OCI-LY1 (cell line): ENCODE data around the gene SOX15.

Experiments
- H2AFZ ChIP-seq: fragments of 200-600 bp; sonication (generic), shearing (Covaris generic); 2 replicates; pipeline ENCODE4 v1.6.0; 2014; ENCODE audit warnings: antibody characterized with exemption, mild to moderate bottlenecking, low read length
- H3F3A ChIP-seq: fragments of 200-600 bp; sonication (generic), shearing (Covaris generic); 2 replicates; pipeline ENCODE4 v1.6.0; 2014; ENCODE audit warnings: mild to moderate bottlenecking, antibody characterized with exemption, low read length, moderate library complexity; ENCODE audit not compliant: insufficient read depth
- H3K27ac ChIP-seq: fragments of 200-600 bp; sonication (generic); 2 replicates; pipeline ENCODE4 v1.5.1; 2014; ENCODE audit warnings: low read length, mixed run types, mild to moderate bottlenecking, low read depth; ENCODE audit not compliant: poor library complexity, severe bottlenecking
- H3K27me3 ChIP-seq: fragments of 200-600 bp; sonication (generic); 2 replicates; pipeline ENCODE4 v1.6.0; 2014; ENCODE audit warnings: antibody characterized with exemption, mild to moderate bottlenecking, low read length, moderate library complexity; ENCODE audit not compliant: insufficient read depth
- H3K36me3 ChIP-seq: fragments of 200-600 bp; sonication (generic); 2 replicates; pipeline ENCODE4 v1.6.1; 2014; ENCODE audit warnings: mild to moderate bottlenecking, antibody characterized with exemption, low read length, moderate library complexity, mixed read lengths; ENCODE audit not compliant: insufficient read depth
- H3K4me1 ChIP-seq: fragments of 200-600 bp; sonication (generic); 2 replicates; pipeline ENCODE4 v1.5.1; 2014; ENCODE audit warnings: mild to moderate bottlenecking, low read length, moderate library complexity; ENCODE audit not compliant: insufficient read depth, severe bottlenecking
- H3K4me2 ChIP-seq: fragments of 200-600 bp; sonication (generic), shearing (Covaris generic); 2 replicates; pipeline ENCODE4 v1.6.1; 2014; ENCODE audit warnings: low read length
- H3K4me3 ChIP-seq: fragments of 200-600 bp; sonication (generic); 2 replicates; pipeline ENCODE4 v1.5.1; 2014; ENCODE audit warnings: low read length, low read depth, mild to moderate bottlenecking, mixed read lengths; ENCODE audit not compliant: poor library complexity, severe bottlenecking
- H3K79me2 ChIP-seq: fragments of 200-600 bp; shearing (Covaris generic); 2 replicates; pipeline ENCODE4 v1.6.1; 2016; ENCODE audit warnings: mixed run types, low read length, mixed read lengths; ENCODE audit not compliant: insufficient read depth
- H3K9ac ChIP-seq: fragments of 200-600 bp; sonication (generic), shearing (Covaris generic); 2 replicates; pipeline ENCODE4 v1.6.1; 2014; ENCODE audit warnings: mild to moderate bottlenecking, low read length, mixed read lengths
- H3K9me2 ChIP-seq: fragments of 200-600 bp; sonication (generic), shearing (Covaris generic); 2 replicates; pipeline ENCODE4 v1.6.1; 2014; ENCODE audit warnings: low read depth, mild to moderate bottlenecking, low read length, mixed read lengths
- H3K9me3 ChIP-seq: fragments of 200-600 bp; shearing (Covaris generic); 2 replicates; pipeline ENCODE4 v1.6.1; 2014; ENCODE audit warnings: low read length, mixed read lengths
- H4K20me1 ChIP-seq: fragments of 200-600 bp; sonication (generic), shearing (Covaris generic); 2 replicates; pipeline ENCODE4 v1.6.0; 2016; ENCODE audit warnings: mild to moderate bottlenecking, low read length; ENCODE audit not compliant: insufficient read depth
- CTCF ChIP-seq: fragments of 200-600 bp; sonication (generic), shearing (Covaris generic); IDR thresholded peaks from 2 replicates; pipeline ENCODE4 v1.5.1; 2017; ENCODE audit warnings: mild to moderate bottlenecking, antibody characterized with exemption, low read length, moderate library complexity, mixed read lengths
- EZH2 ChIP-seq: fragments of 200-600 bp; sonication (generic), shearing (Covaris generic); IDR thresholded peaks from 2 replicates; pipeline ENCODE4 v1.8.0; 2017; ENCODE audit warnings: borderline replicate concordance, mixed run types, mild to moderate bottlenecking, antibody characterized with exemption, low read length, moderate library complexity, mixed read lengths

Gene SOX15

GRCh38 chr17:7618608-7619007, 28.7 kb upstream of the SOX15 start:
- Histone ChIP-seq H3K36me3 (no peaks in the 10 kb centered on the region), H3K27ac (no peak overlapping the region), H3K9me3 (no peaks in the 10 kb centered on the region), H3F3A (no peaks in the 10 kb centered on the region), H3K79me2 (peaks cover 7% of the 10 kb centered on the region), H2AFZ (no peak overlapping the region), H3K4me2 (no peak overlapping the region), H3K4me3 (no peak overlapping the region), H3K27me3 (no peaks in the 10 kb centered on the region), H4K20me1 (no peaks in the 10 kb centered on the region), H3K9me2 (no peaks in the 10 kb centered on the region), H3K9ac (no peak overlapping the region), H3K4me1 (peaks cover 4% of the 10 kb centered on the region)
- TF ChIP-seq EZH2 (no peak), CTCF (no peak)

GRCh38 chr17:7615265-7615747, 25.4 kb upstream of the SOX15 start:
- H3F3A ChIP-seq = no peaks in the 10 kb centered on the region
- H3K27ac ChIP-seq = peak overlapping the region; percentile 37
- TF ChIP-seq CTCF (no peak), EZH2 (no peak)

GRCh38 chr17:7614425-7615264, 24.8 kb upstream of the SOX15 start, which contains the start of gene FXR2:
Gene FXR2 (minus strand): TSS chr17:7614897. CDS start chr17:7614532, 365 bp downstream.
- H3F3A ChIP-seq = no peaks in the 10 kb centered on the region
- H3K4me3 ChIP-seq = peak within 1 kb of the TSS; percentile 99
- peak within 1 kb of the TSS; percentile 99 for H3K4me2 ChIP-seq
- peak within 1 kb of the TSS; percentile 37 for H3K27ac ChIP-seq
- H3K9ac ChIP-seq = peak within 1 kb of the TSS; percentile 86
- H3K79me2 ChIP-seq = peaks cover 16% of the 10 kb centered on the region
- no peaks in the 10 kb centered on the region for H4K20me1 ChIP-seq
- H2AFZ ChIP-seq = no peak within 1 kb of the TSS; the same call in 1 of the 2 replicates
- TF ChIP-seq EZH2 = no peak
- TF ChIP-seq CTCF = peak; percentile 56
- H3K27me3 ChIP-seq = no peaks in the 10 kb centered on the region
- H3K4me1 ChIP-seq = peaks cover 23% of the 10 kb centered on the region
- H3K9me2 ChIP-seq = no peaks in the 10 kb centered on the region
- no peaks in the 10 kb centered on the region for H3K9me3 ChIP-seq
- peaks cover 23% of the 10 kb centered on the region; the same call in 1 of the 2 replicates for H3K36me3 ChIP-seq

More at GRCh38 chr17:7615265-7615747, 25.4 kb upstream of the SOX15 start:
- Histone ChIP-seq H2AFZ (no peak overlapping the region; the same call in 1 of the 2 replicates), H3K9me2 (no peaks in the 10 kb centered on the region), H3K79me2 (peaks cover 16% of the 10 kb centered on the region), H3K36me3 (peaks cover 22% of the 10 kb centered on the region; the same call in 1 of the 2 replicates), H3K4me2 (peak overlapping the region; percentile 83), H3K27me3 (no peaks in the 10 kb centered on the region), H4K20me1 (no peaks in the 10 kb centered on the region), H3K4me3 (peak overlapping the region; percentile 66), H3K9ac (peak overlapping the region; percentile 52; the same call in 1 of the 2 replicates), H3K4me1 (peaks cover 23% of the 10 kb centered on the region), H3K9me3 (no peaks in the 10 kb centered on the region)
